ENCODE measurements around the gene ITGB1BP1. TPM values are rescaled to one million over a fixed set of nuclear protein-coding genes. Genes with fewer than 3 reads are reported as not detected.

Gene ITGB1BP1, protein sequence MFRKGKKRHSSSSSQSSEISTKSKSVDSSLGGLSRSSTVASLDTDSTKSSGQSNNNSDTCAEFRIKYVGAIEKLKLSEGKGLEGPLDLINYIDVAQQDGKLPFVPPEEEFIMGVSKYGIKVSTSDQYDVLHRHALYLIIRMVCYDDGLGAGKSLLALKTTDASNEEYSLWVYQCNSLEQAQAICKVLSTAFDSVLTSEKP
- 141 TPM for polyA plus RNA-seq (2013, experiment 1 of 2; ENCODE audit: insufficient read length)
- polyA plus RNA-seq (2013, experiment 2 of 2; ENCODE audit: insufficient read length), result 141 TPM

DNA sequence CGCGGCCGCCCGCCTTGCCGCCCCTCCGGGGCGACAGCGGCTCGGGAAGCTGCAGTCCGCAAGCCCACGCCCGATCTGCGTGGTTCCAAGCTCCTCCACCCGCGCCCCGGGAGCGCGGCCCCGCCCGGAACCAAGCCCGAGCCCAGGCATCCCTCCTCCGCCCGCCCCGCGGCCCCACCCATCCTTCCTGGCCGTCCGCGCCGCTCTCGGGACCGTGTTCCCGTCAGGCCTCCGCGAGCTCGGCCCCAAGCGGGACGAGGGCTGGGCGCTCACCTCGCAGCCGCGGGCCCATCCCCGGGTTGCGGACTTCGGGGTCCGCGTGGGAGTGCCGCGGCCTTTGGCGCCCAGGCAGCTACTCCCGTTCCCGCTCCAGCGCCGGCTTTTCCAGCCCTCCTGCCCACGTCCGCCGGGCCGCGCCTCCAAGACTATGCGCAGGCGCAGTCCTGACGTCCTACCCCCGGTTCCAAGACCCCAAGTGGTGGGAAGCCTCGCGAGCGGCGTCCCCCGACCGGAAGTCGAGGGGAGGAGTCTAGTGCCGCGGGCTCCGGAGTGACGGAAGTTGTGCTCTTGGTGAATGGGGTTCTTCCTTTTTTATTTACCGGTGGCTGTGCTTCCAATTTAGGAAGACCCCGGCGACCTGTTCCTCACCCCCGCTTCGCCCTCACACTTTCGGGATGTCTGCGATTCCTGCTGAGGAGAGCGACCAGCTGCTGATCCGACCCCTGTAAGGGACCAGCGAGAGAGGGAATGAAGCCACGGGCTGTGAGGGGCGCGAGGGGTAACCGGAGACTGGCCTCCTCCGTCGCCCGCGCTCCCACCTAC lies at the start of gene ITGB1BP1, which contains the start of gene CPSF3:
TSS of gene ITGB1BP1 (minus strand) at position 429 of the 822 bp plus-strand sequence. CDS start 4,831 bp downstream, outside the sequence.
TSS of gene CPSF3 (plus strand) at position 555 of the 822 bp plus-strand sequence. CDS start at position 675, 120 bp downstream.
- DNase-seq, result peak; percentile 98

DNA sequence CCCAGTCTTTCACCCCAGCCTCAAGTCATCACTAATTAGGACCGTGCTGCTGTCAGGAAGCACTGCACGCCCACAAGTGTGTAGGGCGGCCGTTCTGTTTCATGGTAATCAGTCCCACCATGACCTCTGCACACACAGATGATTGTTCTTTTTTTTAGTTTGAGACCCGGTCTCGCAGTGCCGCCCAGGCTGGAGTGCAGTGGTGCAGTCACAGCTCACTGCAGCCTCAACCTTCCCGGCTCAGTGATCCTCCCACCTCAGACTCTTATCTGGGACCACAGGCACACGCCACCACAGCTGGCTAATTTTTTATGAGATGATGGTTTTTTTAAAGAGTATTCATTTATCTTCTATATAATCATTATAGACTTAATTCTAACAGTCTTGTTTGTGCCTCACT lies 49.2 kb upstream of the ITGB1BP1 start:
- DNase-seq, result no peak

DNA sequence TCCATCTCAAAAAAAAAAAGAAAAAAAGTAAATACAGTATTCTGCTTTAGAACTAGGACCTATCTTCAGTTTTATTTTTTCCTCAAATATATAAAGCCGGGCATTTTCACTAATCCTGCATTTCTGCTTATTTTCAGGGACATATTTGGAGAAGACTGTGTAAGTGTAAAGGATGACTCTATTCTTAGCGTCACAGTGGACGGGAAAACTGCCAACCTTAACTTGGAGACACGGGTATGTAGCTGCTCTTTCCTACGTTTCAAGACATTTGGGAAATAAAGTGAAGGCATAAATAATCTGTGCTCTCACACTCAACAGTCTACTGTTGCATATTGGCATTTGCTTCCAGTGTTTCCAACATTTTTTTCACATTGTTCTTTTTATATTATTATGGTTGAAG lies 47.9 kb upstream of the ITGB1BP1 start:
- DNase-seq, result no peak

DNA sequence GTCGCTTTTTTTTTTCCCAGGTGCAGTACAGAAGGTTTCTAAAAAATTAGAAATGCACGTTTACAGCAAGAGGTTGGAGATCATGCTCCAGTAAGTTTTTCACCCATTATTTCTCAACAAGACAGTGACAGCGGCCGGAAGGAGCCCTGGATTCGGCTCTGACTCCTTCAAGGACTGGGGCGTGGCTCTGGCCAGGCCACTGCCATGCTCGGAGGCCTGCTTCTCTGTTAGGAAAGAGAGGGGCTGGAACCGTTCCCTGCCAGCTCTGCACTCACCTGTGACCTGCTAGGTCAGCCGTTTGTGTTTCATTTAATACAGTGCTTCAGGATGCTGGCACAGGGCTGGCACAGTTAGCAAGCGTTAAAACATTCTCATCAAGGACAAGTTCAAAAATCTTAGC lies 44.4 kb upstream of the ITGB1BP1 start:
- DNase-seq, result no peak

DNA sequence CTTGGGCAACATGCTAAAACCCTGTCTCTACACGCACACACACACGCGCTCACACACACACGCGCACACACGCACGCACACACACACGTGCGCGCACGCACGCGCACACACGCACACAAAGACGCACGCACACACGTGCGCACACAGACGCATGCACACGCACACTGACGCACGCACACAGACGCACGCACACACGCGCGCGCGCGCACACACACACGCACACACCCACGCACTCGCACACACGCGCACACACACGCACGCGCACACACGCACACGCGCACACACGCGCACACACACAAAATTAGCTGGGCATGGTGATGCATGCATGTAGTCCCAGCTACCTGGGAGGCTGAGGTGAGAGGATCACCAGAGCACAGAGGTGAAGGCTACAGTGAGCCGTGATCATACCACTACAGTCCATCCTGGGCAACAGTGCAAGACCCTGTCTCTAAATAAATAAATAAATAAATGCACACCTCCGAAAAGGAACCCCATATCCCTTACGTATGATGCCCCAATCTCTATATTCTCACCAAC lies 42.9 kb upstream of the ITGB1BP1 start:
- no peak for DNase-seq

DNA sequence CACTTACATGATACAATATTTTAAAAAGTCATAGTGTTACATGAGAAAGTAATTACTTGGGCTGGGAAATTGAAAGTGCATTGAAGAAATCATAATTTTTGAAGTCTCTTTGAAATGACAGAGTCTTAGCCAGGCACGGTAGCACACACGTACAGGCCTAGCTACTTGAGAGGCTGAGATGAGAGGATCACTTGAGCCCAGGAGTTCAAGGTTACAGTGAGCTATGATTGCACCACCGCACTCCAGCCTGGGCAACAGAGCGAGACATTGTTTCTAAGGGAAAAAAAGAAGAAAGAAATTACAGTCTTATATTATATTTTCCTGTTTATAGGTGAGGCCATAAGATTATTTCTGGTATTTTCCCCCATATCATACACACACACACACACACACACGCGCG lies 41.8 kb upstream of the ITGB1BP1 start:
- DNase-seq, result no peak

DNA sequence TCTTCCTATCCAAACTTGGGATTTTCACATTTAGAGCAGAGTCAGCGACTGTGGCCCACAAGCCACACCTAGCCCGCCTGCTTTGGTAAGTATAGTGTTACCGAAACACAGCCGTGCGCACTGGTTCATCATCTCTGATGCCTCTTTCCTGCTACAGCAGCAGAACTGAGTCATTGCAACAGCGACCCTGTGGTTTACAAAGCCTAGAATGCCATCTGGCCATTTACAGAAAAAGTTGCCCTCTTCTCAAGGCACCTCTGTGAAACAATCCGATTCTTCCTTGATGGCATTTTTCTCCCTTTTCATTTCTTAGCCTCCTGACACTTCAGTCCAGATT lies 40.3 kb upstream of the ITGB1BP1 start:
- DNase-seq, result no peak

DNA sequence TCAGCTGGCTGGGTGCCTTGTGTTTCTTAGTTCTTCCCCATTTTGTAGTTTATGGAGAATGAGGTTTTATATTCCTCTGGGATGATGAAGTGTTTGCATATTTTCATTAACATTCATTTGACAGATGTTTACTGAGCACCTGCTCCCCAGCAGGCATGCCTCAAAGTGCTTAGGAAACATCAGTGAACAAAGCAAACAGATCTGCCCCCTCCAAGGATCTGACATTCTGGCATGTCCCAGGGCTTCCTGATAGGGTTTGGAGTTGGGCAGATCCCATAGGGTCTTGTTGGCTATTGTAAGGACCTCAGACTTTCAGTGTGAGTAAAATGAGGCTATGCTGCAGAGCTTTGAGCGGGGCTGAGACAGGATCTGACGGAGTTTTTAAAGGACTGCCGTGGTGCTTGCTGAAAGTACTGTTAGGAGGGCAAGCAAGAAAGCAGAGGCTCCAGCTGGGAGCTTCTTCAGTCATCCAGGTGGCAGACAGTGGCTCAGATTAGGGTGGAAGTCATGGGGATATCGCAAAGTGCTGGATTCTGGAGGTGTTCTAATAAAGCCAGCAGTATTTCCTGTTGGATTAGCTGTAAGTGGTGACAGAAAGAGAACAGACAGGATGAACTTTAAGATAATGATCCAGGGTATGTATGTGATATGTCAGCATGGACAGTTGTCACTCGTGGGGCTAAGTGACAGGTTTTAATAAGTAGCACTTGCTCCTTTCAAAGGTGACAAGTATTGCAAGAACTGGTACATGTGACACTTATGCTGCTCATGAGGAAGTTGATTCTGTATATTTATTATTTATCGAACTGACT lies 39.8 kb upstream of the ITGB1BP1 start:
- no peak for DNase-seq

DNA sequence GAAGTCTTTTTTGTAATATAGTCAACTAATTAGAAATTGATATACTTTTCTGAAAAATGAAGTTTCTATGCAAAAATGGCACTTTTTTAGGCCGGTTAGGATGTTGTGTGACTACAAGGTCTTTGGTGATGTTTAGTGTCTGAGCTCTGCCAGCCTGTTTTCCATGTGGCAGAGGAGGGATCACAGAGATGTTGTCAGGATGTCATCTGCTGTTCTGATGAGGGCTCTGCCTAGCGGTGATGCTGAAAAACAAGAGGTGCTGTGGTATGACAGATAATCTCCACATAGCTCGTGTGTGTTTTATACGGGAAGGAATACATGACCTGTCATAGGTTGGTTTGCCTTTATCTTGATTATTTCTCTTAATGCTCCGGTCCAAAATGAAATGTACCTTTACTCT lies 39.0 kb upstream of the ITGB1BP1 start:
- no peak for DNase-seq

DNA sequence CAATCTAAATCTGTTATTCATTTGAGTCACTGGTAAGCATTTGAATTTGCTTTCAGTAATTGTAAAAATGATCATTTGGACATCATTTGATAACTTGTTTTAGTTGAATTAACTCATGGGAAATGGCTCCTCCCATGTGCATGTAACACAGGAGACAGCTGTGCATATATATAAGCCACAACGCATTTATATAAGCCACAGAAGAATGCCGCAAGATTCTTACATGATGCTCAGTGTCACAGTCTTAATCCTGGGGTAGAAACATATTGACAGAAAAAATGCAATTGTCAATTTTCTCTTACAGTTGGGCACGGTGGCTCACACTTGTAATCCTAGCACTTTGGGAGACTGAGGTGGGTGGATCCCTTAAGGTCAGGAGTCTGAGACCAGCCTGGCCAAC lies 37.8 kb upstream of the ITGB1BP1 start:
- DNase-seq, result no peak

DNA sequence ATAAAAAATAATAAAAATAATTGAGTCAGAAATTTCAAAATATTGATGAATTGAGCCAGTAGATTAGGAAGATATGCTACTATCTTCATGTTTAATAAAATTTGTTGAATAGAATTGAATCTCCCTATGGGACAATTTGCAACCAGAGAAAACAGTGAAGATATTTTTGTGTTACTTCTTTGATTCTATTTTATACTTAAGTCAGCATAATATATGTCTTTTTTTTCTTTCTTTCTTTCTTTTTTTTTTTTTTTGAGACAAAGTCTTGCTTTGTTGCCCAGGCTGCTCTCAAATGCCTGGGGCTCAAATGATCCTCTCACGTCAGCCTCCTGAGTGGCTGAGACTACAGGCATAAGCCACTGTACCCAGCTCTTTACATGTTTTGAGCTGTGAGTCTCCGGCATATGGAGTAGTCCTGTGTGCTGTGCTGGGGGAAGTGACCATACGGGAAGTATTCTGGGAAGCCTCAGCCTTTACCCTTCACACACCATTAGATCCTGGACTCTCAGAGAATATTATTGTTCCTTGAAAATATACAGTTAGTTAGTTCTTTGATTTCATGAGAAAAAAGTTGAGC lies 37.2 kb upstream of the ITGB1BP1 start:
- DNase-seq, result no peak

DNA sequence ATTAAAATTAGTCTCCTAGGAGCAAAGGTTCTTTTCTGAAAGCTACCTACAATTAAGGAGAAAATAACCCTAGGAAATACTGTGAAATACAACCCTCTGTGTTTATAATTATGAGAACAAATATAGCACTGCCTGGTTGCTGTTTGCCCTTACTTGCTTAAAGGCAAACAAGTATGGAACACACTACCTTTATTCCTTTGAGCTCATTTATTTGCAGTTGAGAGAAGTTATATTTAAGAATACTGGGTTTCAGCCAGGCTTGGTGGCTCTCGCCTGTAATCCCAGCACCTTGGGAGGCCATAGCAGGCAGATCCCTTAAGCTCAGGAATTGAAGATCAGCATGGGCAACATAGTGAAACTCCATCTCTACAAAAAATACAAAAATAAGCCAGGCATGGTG lies 27.9 kb upstream of the ITGB1BP1 start:
- DNase-seq, result no peak

DNA sequence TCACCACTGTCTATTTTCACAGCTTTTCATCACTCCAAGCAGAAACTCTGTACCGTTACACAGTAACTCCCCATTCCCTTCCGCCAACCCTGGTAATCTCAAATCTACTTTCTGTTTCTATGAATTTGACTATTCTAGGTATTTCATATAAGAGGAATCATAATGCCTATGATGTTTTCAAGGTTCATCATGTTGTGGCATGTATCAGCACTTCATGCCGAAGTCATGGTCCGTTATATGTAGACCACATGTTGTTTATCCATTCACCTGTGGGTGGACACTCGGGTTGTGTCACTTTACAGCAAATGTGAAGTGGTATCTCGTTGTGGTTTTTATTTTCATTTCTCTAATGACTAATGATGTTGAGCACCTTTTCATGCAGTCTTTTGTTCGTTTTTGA lies 21.8 kb upstream of the ITGB1BP1 start:
- DNase-seq, result no peak

DNA sequence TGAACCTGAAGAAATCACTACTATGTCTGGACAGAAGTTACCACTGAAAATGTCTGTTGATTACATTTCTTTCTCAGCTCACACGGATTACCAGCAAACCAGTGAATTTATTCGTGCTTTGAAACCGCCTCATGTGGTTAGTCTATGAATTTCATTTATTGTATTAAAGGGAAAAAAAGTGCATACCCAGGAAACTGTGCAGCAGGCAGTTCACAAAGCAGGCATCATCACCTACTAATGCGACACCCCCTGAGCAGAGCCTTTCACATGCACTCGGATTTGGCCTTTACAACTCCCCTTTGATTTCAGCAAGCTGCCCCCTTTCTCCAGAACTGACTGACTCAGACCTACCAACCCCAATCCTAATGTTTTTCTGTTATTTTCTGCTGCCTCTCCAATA lies 20.2 kb upstream of the ITGB1BP1 start:
- no peak for DNase-seq

DNA sequence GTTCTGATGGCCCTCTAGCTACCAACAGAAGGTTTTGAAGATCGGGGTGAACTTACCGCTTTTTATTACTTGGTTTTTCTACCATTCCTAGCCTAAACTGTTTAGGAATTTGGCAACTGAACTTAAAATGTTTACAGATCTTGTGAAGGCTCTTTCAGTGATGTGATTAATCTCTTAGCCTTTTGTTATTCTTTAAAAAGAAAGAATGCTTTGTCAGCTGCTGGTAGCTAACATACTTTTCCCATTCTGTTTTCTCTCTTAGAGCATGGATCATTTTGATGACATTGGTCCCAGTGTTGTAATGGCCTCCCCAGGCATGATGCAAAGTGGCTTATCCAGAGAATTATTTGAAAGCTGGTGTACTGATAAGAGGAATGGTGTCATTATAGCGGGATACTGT lies 18.2 kb upstream of the ITGB1BP1 start:
- peak; percentile 8 for DNase-seq

DNA sequence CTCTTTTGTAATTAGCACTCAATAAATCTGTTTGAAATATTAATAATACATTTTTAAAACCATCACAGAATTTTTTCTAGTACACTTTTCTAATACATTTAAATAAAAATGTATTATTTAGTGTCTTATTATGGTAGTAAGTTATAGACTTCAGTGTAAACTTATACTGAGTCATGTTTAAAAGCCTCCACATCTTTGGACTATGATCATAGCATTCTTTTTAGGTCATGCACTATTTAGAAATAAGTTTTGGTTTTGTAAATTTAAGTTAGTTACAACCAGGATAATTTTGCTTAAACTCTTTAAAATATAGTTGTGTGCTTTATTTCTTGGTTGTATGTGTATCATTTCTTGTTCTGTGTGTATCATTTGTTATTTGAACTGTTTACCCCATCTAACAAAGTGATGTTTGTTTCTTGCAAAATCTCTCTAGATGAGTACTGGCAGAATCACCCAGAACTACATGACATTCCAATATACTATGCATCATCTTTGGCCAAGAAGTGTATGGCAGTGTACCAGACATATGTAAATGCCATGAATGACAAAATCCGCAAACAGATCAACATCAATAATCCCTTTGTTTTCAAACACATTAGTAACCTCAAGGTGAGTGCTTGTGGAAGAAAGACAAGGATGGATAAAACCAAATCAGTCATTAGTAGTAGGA lies 16.9 kb upstream of the ITGB1BP1 start:
- DNase-seq, result peak; percentile 58

DNA sequence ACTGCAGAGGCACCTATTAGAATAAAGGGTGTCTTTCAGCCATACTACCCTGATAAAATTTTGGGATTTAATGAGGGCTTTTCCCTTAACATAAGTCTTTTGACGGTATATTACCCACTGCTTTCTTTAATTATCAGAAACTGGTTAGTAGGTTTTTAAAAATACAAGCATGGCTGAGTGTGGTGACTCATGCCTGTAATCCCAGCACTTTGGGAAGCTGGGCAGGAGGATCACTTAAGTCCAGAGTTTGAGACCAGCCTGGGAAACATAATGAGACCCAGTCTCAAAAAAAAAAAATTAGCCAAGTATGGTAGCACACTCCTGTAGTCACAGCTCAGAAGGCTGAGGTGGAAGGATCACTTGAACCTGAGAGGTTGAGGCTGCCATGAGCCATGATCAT lies 16.2 kb upstream of the ITGB1BP1 start:
- no peak for DNase-seq

DNA sequence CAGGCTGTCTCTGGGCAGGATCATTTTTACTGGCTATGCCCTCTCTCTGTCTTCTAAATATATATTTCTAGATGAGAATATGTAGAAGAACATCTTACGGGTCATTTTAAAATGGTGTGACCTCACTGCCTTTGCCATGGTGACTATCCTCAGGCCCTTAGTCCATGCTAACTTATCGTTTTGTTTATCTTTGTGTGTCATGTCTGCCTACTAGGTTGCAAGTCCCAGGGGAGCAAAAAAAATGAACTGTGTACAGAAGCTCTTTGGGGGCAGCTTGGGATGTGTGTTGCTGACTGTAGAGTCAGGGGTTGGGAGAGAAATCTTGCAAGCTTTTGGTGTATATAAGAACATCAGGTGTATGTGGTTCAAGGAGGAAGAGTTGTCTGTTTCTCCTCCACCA lies 11.2 kb upstream of the ITGB1BP1 start:
- DNase-seq, result peak; percentile 29

DNA sequence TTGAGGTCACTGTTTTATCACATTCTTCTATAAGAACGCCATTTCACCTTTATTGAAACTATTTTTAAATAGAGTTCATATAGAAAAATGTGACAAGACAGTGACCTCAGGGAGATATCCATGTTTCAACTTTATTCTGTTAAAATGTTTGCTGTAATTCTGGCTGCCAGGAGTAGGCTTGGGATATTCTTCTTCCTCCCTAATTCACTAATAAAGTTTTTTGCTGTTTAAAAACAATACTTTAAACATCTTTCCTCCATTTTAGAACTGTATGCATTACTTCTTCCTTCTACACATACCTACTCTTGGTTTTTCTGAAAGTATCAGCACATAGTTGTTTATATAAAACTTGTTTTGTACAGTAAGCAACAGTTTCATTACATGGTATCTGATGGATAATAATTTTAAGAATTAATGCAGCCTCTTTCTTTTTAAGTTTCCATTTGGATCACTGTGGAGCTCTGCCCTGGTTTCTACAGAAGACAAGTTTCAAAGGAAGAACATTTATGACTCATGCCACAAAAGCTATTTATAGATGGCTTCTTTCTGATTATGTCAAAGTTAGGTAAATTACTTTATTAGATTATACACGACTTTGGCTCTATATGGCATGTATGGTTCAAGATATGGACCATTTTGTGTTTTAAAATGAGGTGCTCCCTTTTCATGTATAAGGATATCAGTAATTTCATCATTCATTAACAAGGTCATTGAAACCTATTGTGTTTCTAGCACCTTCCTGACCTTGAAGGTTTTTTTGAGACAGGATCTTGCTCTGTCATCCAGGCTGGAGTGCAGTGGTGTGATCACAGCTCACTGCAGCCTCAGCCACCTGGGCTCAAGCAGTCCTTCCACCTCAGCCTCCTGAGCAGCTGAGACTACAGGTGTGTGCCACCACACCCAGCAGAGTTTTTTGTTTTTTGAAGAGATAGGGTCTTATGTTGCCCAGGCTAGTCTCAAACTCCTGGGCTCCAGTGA lies 7.3 kb upstream of the ITGB1BP1 start:
- no peak for DNase-seq

DNA sequence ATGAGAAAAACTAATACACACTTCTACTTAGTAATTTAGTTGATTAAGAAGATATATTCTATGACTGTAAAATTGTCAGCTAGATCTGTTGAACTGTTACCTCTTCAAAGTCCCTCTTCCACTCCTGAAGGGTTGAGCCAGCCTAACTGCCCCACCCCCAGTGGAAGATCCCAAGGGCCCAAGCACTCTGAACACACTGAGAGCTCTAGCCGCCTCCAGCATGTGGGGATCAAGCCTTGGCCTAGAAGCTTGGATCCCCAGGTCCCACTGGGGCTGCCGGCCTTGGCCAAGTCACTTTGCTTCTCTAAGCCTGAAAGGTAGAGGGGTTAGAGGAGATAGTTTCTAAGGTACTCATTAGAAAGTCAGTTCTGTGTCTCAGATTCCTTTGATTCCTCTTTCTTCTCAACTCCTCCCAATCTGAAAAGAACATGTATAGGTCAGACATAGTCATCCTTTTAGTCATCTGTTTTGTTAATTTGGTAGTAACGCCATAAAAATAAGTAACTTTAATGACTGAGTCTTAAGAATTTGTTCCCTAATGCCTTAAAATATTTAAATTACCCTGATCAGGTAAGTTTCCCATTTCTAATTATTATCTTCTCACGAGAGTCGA lies 5.7 kb upstream of the ITGB1BP1 start:
- DNase-seq, result no peak
